Liver (tissue), 9 donors: ENCODE results near the gene POLDIP3. TPM values are rescaled to one million over a fixed set of nuclear protein-coding genes. Genes with fewer than 3 reads are reported as not detected.
A peak's percentile ranks its signal among the peaks of the same experiment; 100 is the strongest.
"Not testable (repeated sequence)": the region's sequence is repeated elsewhere in the genome, so short reads cannot be mapped to it uniquely, and the experiment has no call there.

ENCODE experiments used
- DNase-seq: peaks from one replicate; pipeline ENCODE4 v3.0.0-alpha.2; 2017; ENCODE audit warnings: low spot score
- H3K27ac ChIP-seq, 2 donors: one replicate each; pipeline ENCODE4 v1.7.0; 2013; ENCODE audit warnings: inconsistent platforms in 2 of 2, low read length in 2 of 2, control low read depth in 1 of 2, low read depth in 1 of 2, mild to moderate bottlenecking in 1 of 2
- H3K27me3 ChIP-seq, 4 donors: one replicate each; pipeline versions ENCODE4 v1.6.1 to v1.7.0; 2013; ENCODE audit warnings: low read length in 3 of 4, inconsistent platforms in 1 of 4, mild to moderate bottlenecking in 1 of 4, moderate library complexity in 1 of 4; ENCODE audit not compliant: control insufficient read depth in 4 of 4, insufficient read depth in 4 of 4
- H3K36me3 ChIP-seq, 4 donors: one replicate each; pipeline versions ENCODE4 v1.6.1 to v1.7.0; 2013; ENCODE audit warnings: low read length in 3 of 4, mild to moderate bottlenecking in 3 of 4, low read depth in 1 of 4, moderate library complexity in 1 of 4; ENCODE audit not compliant: control insufficient read depth in 4 of 4, insufficient read depth in 3 of 4
- H3K4me1 ChIP-seq, 4 donors: one replicate each; pipeline versions ENCODE4 v1.6.1 to v1.7.0; 2013; ENCODE audit warnings: low read length in 3 of 4, mild to moderate bottlenecking in 3 of 4, moderate library complexity in 1 of 4; ENCODE audit not compliant: control insufficient read depth in 4 of 4, insufficient read depth in 4 of 4
- H3K4me3 ChIP-seq, 3 donors: one replicate each; pipeline versions ENCODE4 v1.6.1 to v1.7.0; 2013; ENCODE audit warnings: low read length in 3 of 3, control low read depth in 1 of 3, low read depth in 1 of 3, mild to moderate bottlenecking in 1 of 3
- H3K9ac ChIP-seq, 2 donors: one replicate each; pipeline ENCODE4 v1.7.0; 2013; ENCODE audit warnings: low read length in 2 of 2, mild to moderate bottlenecking in 2 of 2, moderate library complexity in 2 of 2, control low read depth in 1 of 2, low read depth in 1 of 2
- H3K9me3 ChIP-seq, 4 donors: one replicate each; pipeline versions ENCODE4 v1.6.1 to v1.7.0; 2013; ENCODE audit warnings: low read length in 3 of 4; ENCODE audit not compliant: control insufficient read depth in 4 of 4
- EGR1 ChIP-seq, 2 donors: IDR thresholded peaks; 2 replicates each; pipeline ENCODE4 v1.6.1; 2016 to 2018; ENCODE audit warnings: antibody characterized with exemption in 2 of 2, low read depth in 2 of 2
- FOXA1 ChIP-seq: IDR thresholded peaks from 2 replicates; pipeline ENCODE4 v1.6.1; 2016; ENCODE audit warnings: antibody characterized with exemption
- HNF4G ChIP-seq: IDR thresholded peaks from 2 replicates; pipeline ENCODE4 v1.6.1; 2016; ENCODE audit warnings: antibody characterized with exemption
- JUND ChIP-seq, 2 donors: IDR thresholded peaks; 2 replicates each; pipeline ENCODE4 v1.6.1; 2016; ENCODE audit warnings: antibody characterized with exemption in 2 of 2
- MAX ChIP-seq: IDR thresholded peaks from 2 replicates; pipeline ENCODE4 v1.6.1; 2016; ENCODE audit warnings: antibody characterized with exemption
- NR2F2 ChIP-seq: IDR thresholded peaks from 2 replicates; pipeline ENCODE4 v1.6.1; 2016; ENCODE audit warnings: antibody characterized with exemption
- RAD21 ChIP-seq, 2 donors: IDR thresholded peaks; 2 replicates each; pipeline ENCODE4 v1.6.1; 2016; ENCODE audit warnings: antibody characterized with exemption in 2 of 2, mild to moderate bottlenecking in 2 of 2
- RXRA ChIP-seq, 2 donors: IDR thresholded peaks; 2 replicates each; pipeline ENCODE4 v1.6.1; 2017 to 2018; ENCODE audit warnings: antibody characterized with exemption in 2 of 2, mild to moderate bottlenecking in 1 of 2
- SP1 ChIP-seq: IDR thresholded peaks from 2 replicates; pipeline ENCODE4 v1.6.1; 2018; ENCODE audit warnings: antibody characterized with exemption, mild to moderate bottlenecking
- TAF1 ChIP-seq: conservative IDR thresholded peaks from 2 replicates; pipeline ENCODE4 v1.6.1; 2016; ENCODE audit warnings: antibody characterized with exemption, mild to moderate bottlenecking
- YY1 ChIP-seq: IDR thresholded peaks from 2 replicates; pipeline ENCODE4 v1.6.1; 2016; ENCODE audit warnings: antibody characterized with exemption, mild to moderate bottlenecking
- WGBS: extraction: QIAGEN DNeasy Blood & Tissue Kit; methylation state at CpG from one replicate; pipeline ENCODE4 v1.1.7; 2013; 5-methylcytosine and 5-hydroxymethylcytosine counted together
- polyA plus RNA-seq, 2 donors: library from polyadenylated mRNA; stranded (reverse) in 1 of 2; unstranded in 1 of 2; fragments of 200-250 nt in 1 of 2; fragments of >200 nt in 1 of 2; fragmentation: Nextera tagmentation in 1 of 2; extraction: Ambion mirVana in 1 of 2; gene quantifications; one replicate each; pipeline versions ENCODE4 v1.2.1 to v1.2.3, GENCODE V29; 2013 to 2015
- total RNA-seq, 2 donors: library from RNA; depleted of rRNA; stranded (reverse); fragments of >200 nt; gene quantifications; one replicate each; pipeline ENCODE4 v1.2.3, GENCODE V29; 2014
- TF ChIP-seq, protein P1 (sequence below): IDR thresholded peaks from 2 replicates; pipeline ENCODE4 v1.6.1; 2016; ENCODE audit warnings: antibody characterized with exemption, mild to moderate bottlenecking
- donor health status: healthy.
- donor health status: healthy.
- donor health status: healthy.
- donor health status: healthy.
- donor health status: healthy.

Gene POLDIP3
- total and polyA plus RNA-seq, 4 donors = 14.6 to 22.5 (median 18.0) TPM

DNA sequence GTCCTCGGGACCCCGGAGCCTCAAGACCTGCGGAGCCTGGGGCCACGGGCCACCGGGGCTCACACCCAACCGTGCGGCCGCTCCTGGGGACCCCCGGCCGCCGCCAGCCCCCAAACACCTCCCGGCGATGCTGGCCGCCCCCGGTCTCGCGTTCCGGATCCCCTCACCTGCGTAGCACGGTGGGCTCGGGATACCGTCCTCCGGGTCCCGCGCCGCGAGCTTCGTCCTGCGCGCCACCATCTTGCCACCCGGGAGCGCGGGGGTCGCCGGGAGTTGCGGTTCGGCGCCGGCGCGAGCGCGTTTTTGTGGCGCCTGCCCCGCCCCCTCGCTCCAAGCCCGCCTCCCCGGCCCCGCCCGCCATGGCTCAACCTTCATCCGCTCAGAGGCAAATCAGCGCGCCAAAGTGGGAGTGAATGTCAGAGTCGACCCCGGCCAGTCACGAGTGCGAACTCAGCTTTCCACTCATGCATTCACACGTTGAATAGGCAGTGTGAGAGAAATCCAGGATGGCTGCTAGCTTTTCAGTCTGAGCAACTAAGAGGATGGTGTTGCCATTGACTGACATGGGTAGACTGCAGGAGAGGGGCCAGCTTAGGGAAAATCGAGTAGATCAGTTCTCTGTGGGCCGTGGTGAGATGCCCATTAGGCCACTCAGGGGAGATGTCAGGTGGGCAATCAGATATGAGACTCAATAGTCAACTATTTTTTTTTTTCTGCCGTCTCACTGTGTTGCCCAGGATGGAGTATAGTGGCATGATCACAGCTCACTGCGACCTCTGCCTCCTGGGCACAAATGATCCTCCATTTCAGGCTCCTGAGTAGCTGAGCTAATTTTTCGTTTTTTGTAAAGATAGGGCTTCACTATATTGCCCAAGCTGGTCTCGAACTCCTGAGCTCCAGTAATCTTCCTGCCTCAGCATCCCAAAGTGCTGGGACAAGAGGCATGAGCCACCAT lies 32.6 kb downstream of the POLDIP3 start:
- no peaks in the 10 kb centered on the region for H3K27me3 ChIP-seq
- DNase-seq = peak; percentile 85
- TF ChIP-seq SP1 (no peak), MAX (no peak), YY1 (peak; percentile 73), RXRA (IDR thresholded peaks at IDR 0.05) (no peak), EGR1 (IDR thresholded peaks at IDR 0.05; ENCODE audit: low read depth in 2 of 2) (no peak), TAF1 (no peak), RAD21 (IDR thresholded peaks at IDR 0.05) (no peak)
- H3K9ac ChIP-seq = no peak overlapping the region
- H3K4me1 ChIP-seq = peaks cover 0 to 9% (median 2%) of the 10 kb centered on the region in 4 donors
- H3K4me3 ChIP-seq = peak overlapping the region in 2 of 3 donors; percentile 73 to 76
- no peaks in the 10 kb centered on the region for H3K9me3 ChIP-seq
- 7% methylated on average over 64 of the region's 64 CpGs for WGBS
- H3K36me3 ChIP-seq = peaks cover 20 to 45% (median 26%) of the 10 kb centered on the region in 4 donors
- H3K27ac ChIP-seq = no peak overlapping the region

DNA sequence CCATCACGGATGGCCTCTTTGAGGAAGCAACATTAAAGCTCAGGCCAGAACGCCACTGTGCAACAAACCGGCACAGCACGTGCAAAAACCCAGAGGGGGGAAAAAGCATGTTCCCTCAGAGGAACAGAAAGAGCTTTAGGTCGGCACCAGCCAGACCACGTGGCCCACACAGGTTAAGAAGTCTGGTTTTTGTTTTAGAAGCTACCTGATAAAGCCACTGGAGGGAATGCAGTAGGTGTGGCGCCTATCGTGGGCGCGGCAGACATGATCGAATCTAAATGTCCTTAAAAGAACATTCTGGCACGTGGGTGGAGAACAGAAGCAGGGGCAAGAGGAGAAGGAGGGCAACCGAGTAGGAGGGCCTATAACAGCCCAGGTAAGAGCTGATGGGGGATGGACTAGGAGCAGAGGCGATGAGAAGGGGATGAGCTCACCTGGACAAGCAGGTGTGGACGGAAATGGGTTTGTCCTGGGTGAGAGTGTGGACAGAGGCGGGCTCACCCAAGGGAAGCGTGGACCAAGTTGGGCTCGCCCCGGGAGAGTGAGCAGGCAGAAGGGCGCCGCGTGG lies 33.4 kb downstream of the POLDIP3 start:
- H3K9ac ChIP-seq, H3K4me1 ChIP-seq, H3K27me3 ChIP-seq, DNase-seq, H3K27ac ChIP-seq, H3K9me3 ChIP-seq: not testable (repeated sequence)
- H3K36me3 ChIP-seq = peaks cover 20 to 38% (median 22%) of the 10 kb centered on the region in 4 donors
- WGBS = 4% methylated on average over 13 of the region's 22 CpGs
- H3K4me3 ChIP-seq = peak overlapping the region in 2 of 3 donors; percentile 73 to 76

DNA sequence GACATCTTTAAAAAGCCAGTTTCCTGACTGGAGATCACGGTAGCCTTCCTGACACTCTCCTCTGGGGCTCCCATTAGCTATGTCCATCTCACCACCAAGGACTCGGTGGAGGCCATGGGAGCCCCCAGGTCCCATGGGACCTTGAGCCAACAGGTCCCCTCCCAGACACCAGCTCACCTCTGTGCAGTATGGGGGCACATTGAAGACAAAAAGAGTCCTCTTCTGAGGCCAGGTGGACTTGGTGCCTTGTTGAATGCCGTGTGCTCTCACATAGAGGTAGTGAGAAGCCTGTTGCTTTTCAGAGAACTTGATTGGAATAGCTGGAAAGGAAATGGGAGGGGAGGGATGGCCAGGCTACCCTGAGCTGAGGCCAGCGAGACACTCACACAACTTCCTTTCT lies 34.6 kb downstream of the POLDIP3 start:
- H3K4me3 ChIP-seq, H3K27ac ChIP-seq, H3K9me3 ChIP-seq, H3K27me3 ChIP-seq, DNase-seq, H3K4me1 ChIP-seq, H3K9ac ChIP-seq: not testable (repeated sequence)
- peaks cover 9 to 26% (median 14%) of the 10 kb centered on the region in 4 donors for H3K36me3 ChIP-seq
- WGBS = 91% methylated on average over 3 of the region's 4 CpGs

- Histone ChIP-seq H3K9ac (no peak overlapping the region), H3K4me3 (no peak overlapping the region), H3K36me3 (peaks cover 0 to 19% (median 10%) of the 10 kb centered on the region in 4 donors), H3K9me3 (no peaks in the 10 kb centered on the region), H3K4me1 (peaks cover 0 to 9% (median 2%) of the 10 kb centered on the region in 4 donors), H3K27me3 (no peaks in the 10 kb centered on the region), H3K27ac (no peak overlapping the region)
- no peak for DNase-seq
- no peak for TF ChIP-seq TAF1
- TF ChIP-seq HNF4G = no peak
- TF ChIP-seq MAX = no peak
- TF ChIP-seq NR2F2 = no peak
- no peak for TF ChIP-seq FOXA1
- TF ChIP-seq YY1 = no peak
- TF ChIP-seq JUND (IDR thresholded peaks at IDR 0.05) = no peak
- no peak for TF ChIP-seq EGR1 (IDR thresholded peaks at IDR 0.05; ENCODE audit: low read depth in 2 of 2)
- no peak for TF ChIP-seq SP1
- no peak for TF ChIP-seq RXRA (IDR thresholded peaks at IDR 0.05)
- TF ChIP-seq, protein P1, sequence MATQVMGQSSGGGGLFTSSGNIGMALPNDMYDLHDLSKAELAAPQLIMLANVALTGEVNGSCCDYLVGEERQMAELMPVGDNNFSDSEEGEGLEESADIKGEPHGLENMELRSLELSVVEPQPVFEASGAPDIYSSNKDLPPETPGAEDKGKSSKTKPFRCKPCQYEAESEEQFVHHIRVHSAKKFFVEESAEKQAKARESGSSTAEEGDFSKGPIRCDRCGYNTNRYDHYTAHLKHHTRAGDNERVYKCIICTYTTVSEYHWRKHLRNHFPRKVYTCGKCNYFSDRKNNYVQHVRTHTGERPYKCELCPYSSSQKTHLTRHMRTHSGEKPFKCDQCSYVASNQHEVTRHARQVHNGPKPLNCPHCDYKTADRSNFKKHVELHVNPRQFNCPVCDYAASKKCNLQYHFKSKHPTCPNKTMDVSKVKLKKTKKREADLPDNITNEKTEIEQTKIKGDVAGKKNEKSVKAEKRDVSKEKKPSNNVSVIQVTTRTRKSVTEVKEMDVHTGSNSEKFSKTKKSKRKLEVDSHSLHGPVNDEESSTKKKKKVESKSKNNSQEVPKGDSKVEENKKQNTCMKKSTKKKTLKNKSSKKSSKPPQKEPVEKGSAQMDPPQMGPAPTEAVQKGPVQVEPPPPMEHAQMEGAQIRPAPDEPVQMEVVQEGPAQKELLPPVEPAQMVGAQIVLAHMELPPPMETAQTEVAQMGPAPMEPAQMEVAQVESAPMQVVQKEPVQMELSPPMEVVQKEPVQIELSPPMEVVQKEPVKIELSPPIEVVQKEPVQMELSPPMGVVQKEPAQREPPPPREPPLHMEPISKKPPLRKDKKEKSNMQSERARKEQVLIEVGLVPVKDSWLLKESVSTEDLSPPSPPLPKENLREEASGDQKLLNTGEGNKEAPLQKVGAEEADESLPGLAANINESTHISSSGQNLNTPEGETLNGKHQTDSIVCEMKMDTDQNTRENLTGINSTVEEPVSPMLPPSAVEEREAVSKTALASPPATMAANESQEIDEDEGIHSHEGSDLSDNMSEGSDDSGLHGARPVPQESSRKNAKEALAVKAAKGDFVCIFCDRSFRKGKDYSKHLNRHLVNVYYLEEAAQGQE = no peak
- 88% methylated on average over 15 of the region's 15 CpGs for WGBS
These were observed 37.0 kb downstream of the POLDIP3 start for GRCh38 chr22:42577623-42578240.

DNA sequence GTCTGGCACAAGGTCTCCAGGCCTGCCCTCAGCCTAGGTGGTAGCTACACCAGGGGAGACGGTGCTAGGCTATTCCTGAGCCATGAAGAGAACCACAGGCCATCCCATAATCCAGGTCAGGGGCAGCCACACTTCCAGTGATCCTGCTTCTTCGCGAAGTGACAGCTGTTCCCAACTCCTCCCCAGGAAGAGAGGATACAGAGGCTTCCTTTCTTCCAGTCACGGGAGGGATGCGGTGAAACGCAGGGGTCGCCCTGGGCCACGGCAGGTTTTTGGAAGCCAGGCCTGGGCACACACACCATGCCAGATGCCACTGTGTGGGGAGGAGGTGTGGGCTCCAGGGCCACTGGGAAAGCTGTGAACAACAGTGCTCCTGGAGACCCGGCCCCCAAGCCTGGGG lies 37.5 kb downstream of the POLDIP3 start:
- H3K27ac ChIP-seq, DNase-seq, H3K9ac ChIP-seq, H3K4me1 ChIP-seq, H3K27me3 ChIP-seq, H3K9me3 ChIP-seq, H3K4me3 ChIP-seq: not testable (repeated sequence)
- 97% methylated on average over 8 of the region's 9 CpGs for WGBS
- H3K36me3 ChIP-seq = peaks cover 0 to 22% (median 10%) of the 10 kb centered on the region in 4 donors
